ENCODE results near the gene PRAC2. TPM values are rescaled to one million over a fixed set of nuclear protein-coding genes. Genes with fewer than 3 reads are reported as not detected.

PRAC2 gene
- polyA plus RNA-seq, 1 donor = not detected

DNA sequence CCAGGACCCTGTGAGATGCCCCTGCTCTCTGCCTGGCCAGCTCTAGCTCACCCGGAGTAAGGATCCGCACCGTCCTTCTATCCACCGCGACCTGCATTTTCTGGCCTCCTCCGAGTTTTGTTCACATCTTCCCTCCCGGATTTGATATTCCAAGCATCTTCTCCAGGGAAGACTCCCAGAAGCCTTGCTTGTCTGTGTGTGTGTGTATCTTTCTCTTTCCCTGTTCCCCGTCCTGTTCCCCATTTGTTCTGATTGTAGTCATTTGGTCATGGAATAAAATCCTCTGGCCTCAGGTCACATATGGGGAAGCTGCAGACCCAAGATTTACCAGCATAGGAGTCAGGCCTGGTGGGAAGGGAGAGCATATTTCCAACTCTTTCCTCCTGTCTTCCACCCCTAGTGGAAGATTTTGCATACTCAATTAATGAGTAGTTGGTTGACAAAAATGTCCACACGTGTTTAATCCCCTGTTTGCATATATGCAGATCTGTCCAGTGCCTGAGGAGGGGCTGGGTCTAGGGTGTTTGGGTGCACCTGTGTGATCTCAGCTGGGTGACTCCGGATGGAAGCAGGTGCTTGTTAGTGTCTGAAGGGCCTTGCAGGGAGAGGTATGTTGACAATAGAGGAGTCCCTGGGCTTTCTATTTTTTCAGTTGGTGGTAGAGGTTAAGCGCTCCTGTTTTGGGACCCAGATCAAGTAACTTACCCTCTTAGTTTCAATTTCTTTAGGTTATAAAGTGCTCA lies 2.5 kb upstream of the PRAC2 start:
- no peak for DNase-seq

DNA sequence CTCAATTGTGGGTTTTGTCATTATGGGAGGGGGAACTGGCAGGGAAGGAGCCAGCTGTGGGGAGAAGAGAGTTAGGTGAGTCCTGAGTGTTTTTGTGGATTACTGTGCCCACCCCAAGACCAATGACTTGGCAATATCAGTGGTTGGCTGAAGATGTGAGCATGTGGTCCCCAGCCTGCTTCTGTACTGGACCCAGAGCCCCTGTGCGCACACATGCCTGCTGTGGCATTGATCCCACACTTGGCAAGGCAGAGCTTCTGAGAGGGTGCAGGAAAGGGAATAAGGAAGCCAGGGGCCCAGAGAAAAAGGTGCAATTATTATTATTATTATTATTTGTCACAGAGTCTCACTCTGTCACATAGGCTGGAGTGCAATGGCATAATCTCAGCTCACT lies 2.0 kb upstream of the PRAC2 start:
- no peak for DNase-seq

DNA sequence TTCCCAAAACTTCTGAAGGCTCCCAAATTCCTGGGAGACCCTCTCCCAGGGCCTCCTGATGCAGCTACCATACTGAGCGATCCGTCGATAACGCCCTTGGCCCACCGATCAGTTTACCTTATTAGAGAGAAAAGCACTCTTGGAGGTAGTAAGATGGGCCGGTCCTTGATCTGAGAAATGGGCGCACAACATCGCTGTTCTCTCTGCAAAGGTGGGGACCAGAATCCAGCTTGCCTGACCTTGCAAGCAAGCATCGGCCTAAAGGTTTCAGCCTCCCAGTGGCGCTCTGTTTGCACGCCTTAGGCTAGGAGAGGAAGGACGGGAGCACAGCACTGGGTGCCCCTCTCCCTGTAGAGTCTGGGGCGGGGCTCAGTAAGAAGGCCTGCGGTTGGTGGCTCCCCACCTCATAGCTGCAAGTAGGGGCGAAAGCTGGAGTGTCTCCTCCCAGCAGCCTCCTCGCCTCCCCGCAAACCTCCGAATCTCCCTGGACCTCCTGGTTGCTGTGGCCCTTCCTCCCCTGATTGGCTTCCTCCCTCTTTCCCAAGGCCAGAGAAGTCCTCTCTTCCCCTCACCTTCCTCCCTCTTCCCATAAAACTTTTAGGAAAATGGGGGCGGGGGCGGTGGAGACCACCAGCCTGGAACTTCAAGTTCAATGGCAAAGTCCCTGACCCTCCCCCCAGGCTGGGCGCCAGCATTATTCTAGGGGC lies 631 bp upstream of the PRAC2 start, which contains the start of gene PRAC1:
TSS of gene PRAC1 (minus strand) at position 318 of the 707 bp plus-strand sequence. CDS start at position 192, 126 bp downstream.
- no peak for DNase-seq

DNA sequence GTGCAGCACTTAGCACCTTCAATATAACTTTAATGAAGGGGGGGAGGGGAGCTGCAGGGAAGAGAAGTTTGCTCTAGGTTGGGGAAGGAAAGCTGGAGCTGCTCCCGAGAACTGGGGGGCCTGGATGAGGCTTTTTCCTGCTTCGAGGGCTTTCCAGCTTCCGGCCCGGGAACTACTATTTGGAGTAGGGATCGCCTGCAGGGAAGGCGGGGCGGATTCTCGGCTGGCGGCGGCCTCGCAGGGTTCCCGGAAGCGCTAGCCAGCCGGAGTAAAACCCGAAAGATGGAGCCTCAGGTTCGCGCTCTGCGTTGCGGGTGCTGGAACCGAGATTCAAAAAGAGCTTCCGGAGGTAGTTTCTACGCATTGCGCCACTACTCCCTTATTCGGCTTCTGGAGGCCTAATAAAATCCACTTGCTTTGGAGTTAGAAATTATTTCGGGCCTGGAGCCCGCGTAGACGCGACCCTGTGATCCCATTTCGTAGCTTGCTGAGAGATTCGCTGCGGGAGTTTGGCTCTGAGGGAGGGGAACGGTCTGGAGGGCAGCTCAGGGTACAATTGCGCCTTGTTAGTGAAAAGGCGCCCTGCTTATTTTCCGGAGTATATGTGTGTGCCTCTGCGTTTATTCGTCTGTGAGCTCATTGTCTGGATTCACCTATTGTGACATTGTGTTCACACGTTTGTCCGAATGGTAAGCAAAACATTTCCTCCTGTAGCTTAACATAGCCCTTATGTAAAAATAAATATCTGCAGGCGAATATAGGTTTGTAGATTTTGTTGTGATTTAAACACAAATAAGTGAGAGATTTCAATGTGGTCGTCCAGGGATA lies 652 bp downstream of the PRAC2 start:
- no peak for DNase-seq

DNA sequence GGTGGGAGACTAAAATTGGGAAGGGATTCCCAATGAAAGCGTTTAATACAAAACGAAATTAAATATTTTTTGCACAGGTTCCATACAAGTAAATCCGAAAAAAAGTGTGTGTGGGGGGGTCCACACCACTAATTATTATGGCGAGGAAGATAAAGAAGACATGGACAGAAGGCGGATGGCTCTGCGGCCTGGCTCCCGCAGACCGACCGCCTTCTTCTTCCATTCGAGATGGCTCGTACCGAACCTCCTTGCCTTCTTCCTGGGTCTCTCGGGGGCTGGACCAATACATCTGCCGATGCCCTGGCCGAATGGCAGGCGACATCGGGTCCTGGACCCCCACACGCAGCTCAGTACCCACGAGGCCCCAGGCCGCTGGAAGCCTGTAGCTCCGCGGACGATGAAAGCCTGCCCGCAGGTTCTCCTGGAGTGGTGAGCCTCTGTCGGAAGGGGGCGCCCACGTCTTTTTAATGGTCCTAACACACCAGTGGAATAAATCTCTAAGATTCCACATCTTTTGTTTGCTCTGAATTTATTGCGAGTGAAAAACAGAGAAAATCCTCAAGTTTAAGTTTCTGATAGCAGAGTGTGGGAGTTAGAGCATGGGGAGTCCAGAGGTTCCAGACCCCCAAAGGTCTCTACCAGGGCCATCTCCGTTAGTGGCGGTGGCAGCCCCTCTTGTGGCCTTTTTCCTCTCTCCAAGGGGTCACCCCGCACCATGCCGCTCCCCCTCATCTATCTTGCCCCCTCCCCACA lies 1.4 kb downstream of the PRAC2 start:
- peak; percentile 88 for DNase-seq

DNA sequence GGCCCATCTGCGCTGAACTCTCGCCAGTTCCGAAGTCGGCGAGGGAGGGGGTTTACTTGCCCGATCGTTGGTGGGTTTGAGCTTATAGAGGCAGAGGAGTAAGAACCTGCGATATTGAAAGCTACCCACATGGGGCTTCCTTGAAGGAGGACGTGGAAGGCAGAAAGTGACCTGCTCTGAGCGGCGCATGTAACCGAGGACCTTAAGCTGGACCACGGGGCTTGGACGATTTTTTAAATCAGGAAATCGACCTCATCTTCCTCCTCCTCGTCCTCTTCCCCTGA lies 2.0 kb downstream of the PRAC2 start:
- DNase-seq = no peak

DNA sequence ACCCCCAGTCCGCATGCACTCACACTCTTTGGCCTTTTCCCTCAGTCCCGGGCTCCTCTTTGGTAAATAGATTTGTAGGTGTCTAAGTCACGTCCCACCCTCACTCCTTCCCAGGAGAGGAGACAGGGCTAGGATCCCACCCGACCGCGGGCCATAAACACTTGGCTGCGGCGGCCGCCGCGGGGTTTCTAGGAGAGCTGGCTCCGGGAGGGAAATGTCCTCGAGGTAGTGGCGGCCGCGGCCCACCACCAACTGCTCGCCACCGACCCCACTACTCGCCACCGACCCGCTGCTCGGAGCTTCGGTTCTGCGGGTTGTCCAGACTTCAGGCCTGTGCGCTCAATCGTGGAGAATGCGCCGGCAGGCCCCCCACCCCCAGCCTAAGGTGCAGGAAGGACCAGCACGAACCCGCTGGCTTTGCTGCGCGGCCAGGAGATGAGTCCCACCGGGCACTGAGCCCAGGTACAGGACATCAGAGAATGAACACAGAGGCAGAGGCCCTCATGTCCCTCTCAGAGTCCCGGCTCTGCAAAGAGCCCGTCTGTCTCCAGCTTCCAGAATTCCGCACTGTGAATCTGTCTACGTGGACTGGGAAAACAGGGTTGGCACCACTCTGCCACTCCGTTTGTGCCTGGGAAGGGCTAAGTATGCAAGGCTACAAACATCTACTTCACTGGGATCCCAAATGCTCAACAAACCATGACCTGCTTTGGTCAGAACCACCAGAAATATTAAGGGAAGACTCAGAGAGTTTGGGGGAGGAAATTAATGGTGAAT lies 2.5 kb downstream of the PRAC2 start:
- DNase-seq = no peak

DNA sequence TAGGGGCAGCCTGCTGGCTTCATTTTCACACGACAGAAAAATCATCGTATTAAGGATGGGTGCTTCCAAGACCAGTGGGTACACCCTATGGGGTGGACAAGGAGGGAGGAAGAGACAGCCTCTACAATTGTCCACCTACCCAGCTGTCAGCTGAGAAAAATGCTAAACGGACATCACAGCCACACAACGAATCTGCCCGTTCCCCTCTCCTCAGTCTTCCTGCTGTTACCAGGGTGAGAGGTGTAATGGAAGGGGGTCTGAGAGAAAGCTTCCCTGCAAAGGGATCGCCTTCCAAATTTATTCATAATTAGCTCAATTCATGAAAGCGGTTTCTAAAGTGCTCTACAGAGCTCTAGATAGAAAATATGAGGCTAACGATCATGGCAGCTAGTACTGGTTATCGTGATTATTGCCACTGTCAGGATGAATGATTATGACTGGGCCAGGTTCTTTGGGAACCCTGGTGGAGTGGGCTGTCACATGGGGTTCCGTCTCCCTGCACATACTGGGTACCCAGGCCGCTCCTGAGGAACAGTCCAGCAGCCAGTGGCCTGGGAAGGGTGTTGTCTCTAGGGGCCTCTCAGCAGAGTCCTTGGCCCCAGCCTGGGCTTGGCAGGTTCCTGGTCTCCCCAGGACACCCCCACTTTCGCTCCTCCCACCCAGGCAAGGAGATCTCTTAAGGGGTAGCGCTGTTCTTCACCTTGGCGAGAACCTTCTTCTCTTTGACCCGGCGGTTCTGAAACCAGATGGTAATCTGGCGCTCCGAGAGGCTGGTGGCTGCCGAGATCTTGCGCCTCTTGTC lies 3.3 kb downstream of the PRAC2 start:
- DNase-seq = no peak

DNA sequence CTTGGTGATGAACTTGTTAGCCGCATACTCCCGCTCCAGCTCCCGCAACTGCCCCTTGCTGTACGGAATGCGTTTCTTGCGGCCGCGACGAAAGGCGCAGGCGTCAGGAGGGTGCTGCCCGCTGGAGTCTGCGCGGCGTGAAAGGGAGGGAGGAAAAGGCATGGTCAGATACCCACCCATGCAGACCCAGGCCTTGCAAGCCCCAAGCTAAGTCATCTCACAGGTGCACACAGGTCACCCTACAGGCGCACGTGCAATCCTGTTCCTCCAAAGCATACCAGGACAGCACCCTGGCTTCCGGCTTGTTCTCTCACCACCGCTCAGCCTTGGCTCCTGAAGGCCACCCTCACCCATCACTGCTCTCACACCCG lies 3.9 kb downstream of the PRAC2 start:
- no peak for DNase-seq

DNA sequence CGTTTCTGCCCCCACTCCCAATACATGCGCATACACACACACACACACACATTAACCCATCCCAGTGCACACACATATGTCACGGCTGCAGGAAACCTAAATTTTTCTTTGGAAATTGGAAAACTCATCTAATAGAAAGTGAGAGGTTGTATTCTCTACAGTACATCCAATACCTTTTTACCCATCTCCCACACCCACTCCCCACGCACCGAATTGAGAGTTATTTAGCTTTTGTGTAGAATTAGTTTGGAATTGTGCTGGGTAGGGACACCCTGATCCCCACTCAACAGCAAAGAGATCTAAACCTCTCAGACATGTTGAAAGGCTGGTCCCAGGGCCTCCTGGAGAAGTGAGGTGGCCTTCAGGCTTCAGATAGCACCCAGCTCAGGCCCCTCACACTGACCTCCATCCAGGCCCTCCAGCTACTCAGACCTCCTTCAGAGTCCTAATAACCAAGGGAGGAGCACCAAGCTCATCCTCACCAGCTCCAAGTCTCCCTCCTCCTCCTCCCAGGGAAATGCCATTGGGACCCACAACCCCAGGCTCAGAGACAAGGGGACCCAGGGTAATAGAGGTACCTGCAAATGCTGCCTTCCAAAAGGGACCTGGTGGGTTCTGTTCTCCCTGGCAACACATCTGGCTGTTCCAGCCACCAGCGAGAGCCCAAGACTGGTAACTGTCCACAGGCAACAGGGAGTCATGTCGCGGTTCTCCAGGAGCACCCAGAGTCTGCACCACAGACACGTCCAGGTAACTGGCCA lies 4.6 kb downstream of the PRAC2 start:
- no peak for DNase-seq

DNA sequence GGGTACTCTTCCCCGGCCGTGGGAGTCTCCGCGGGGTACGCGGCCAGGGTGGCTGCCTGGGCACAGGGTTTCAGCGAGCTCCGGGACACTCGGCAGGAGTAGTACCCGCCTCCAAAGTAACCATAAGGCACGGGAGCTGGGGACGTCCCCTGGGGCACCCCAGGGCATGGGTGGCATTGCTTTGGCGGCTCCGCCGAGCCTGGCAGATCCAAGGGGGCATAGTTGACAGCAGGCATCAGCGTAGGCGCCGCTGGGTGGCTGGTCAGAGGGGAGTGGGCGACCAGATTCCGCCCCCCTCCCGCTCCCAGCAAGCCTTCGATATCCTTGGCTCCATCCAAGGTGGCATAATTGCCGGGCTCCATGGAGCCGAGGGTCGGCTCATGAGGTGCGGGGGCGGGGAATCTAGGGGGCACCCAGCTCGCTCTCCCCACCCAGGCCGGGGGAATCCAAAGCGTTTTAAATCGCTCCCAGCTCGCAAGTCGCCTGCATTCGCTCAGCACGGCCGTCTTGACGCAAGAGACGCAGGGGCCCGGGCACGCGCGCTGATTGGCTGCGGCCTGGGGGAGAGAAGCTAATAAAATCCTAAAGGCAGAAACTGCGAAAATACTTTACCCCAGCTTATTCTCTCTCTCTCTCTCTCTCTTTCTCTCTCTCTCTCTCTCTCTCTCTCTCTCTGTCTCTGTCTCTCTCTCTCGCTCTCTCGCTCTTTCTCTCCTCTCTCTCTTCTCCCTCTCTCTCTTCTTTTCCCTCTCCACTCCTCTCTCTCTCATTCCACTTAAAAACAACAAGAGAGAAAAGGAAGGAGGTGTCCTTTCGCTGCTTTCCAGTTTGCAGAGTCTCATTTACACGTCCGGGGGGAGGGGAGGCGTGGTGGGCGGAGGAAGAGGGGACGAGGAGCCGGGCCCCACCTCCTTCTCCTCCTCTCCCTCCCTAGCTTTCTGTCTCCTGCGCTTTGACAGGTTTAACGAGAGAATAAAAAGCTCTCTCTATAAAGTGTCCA lies 5.5 kb downstream of the PRAC2 start, which contains the start of gene HOXB13:
TSS of gene HOXB13 (minus strand) at position 519 of the 1,000 bp plus-strand sequence. CDS start at position 362, 157 bp downstream.
- DNase-seq = no peak

DNA sequence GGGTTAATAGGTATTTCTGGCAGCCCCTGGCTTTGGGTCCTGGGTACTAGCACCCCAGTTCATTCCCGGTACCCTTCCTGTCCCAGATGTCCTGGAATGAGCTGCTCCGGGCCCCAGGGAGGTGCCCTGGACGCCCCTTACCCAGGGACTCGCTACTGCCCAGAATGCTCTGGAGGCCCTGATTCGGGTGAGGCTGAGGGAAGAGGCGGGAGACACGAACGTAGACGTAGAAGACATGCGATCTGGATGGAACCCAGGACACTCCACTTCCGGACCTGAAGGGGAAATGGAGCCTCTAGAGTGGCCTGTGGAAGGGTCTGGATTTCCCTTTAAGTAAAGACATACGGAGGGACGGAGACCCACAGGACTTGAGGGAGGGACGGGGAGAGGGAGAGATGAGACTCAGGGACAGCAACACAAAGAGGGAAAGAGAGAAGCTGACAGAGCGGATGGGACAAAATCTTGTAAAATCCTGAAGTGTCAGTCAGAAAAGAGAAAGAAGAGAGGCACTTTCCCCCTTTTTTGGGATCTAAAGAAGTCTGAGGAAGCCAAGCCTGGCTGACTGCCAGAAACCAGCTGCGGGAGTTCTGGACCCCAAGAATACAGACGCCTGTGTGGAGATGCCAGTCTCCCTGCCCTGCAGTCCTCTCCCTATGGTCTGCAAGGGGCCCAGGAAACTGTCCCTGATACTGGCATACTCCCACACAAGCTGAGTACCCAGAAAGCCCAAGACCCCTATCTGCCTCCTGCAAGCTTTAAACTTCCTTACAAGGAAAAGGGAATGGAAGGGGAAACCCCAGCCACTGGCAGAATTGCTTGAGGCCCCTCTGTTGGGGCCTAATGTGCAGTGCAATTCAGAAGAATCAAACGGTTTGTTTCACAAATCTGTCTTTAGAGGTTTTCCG lies 6.6 kb downstream of the PRAC2 start:
- DNase-seq = no peak

DNA sequence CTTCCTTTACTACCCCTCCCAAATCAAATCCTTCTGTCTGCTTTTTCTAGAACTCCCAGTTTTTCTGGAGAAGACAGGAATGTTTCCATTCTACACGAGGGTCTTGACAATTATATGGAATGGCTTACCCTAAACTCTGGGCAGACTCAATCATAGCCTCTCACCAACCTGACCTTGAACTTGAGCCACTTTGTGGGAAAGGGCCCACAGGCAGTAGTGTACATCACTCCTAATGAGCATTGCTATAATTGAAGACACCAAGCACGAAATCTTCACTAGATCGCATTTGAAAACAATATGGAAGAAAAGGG lies 7.2 kb downstream of the PRAC2 start:
- no peak for DNase-seq

DNA sequence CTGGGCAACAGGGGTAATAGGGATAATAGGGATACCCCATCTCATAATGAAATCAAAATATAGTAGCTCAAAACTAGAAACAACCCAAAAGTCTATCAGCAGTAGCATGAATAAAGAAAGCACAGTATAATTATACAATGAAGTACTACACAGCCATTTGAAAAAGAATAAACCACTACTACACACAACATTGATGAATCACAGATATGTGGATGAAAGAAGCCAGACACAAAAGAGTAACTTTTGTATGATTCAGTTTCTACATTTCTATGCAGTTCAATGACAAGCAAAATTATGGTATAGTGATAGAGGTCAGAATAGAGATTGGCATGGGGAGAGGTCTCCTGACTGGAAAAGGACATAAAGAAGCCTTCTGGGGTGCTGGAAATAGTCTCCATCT lies 8.4 kb downstream of the PRAC2 start:
- DNase-seq = no peak

DNA sequence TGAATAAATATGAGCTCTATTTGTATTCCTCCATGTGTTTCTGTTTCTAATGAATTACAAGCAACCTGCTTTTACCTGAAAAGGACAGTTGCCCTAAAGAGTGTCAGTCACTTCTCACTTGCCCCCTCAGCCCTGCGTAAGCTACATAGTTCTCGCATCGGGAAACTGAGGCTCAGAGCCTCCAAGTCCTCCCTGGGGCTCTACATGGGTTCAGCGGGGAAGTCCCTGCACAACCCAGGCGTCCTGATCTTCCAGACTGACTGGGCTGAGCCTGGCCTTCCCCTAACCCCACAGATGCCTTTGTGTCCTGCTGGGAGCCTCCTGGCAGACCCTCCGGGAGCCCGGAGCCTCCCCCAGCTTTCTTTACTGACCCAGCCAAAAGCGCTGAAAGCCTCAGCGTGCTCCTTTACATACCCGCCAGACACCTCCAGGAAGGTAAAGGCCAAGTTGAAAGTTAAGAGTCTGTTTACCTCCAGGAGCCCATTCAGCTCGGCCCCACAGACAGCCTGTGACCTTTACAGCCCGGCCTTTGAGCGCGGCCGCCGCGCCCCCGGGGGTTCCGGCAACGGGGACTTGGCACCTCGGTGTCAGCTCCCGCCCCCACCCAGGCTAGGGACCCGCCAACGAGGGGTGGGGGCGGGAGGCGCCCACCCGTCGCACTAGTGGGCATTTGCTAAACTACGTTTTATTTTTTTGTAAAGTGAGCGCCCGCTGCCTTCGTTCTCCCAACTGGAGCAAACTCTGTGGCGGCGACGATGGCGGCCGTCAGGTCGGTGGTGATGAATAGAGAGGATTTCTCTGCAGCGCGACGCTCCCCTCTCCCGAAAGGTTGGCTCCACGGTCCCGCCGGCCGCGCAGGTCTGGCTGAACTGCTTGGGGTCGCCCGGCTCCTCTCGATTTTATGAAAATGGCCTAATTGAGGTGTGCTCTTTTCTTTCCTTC lies 10.0 kb downstream of the PRAC2 start:
- no peak for DNase-seq

DNA sequence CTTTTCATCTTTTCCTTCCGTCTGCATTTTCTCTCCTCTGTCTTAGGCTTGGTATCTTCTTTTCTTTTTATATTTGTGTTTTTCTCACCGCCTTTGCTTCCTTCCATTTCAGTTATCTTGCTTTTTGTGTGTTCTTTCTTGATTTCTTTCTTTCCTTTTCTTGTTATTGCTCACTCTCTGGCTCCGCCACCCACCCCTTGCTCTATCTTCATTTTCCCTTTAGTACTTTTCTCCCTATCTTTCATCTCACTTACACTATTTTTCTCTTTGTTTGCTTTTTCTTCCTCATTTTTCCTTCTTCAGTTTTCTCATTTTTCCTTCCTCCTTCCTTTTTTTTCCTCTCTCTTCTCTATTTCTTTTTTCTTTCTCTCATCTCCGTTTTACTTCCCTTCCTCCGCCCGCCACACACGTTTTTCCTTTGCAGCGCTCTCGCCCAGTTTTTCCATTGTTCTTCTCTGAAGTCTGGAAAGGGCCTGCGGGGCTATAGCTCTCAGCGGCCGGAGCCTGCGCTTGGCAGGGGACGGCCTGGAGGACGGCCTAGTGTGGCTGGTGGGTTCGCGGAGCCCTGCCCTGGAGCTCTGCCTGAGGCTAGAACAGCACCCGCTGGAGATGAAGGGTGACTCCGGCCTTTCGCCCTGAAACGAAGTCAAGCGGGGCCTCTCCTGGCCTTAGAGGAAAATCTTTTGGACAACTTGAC lies 10.8 kb downstream of the PRAC2 start:
- DNase-seq = no peak
